PC-9 (cell line): ENCODE data around the gene B3GLCT. TPM values are rescaled to one million over a fixed set of nuclear protein-coding genes. Genes with fewer than 3 reads are reported as not detected.

Source experiments
- BruUV-seq: library from RNA; stranded (reverse); fragments of 400-500 nt; replicated peaks from 2 replicates; lab custom pipeline; 2021; lab: Mats Ljungman, UMichigan
- CTCF ChIA-PET: fragments of 300-600 bp; sonication (Branson Sonifier 250); formaldehyde crosslinking; loops from one replicate; lab custom pipeline; 2022; ENCODE audit warnings: antibody characterized with exemption; lab: Charles Lee
- POLR2A ChIA-PET: fragments of 300-600 bp; sonication (Branson Sonifier 250); formaldehyde crosslinking; loops from one replicate; lab custom pipeline; 2022; ENCODE audit warnings: antibody characterized with exemption; ENCODE audit not compliant: unreplicated experiment; lab: Charles Lee
- DNase-seq, 2 experiments: peaks; one replicate each; pipeline versions ENCODE4 v3.0.0 to v3.0.0-alpha.2; 2015 to 2022; ENCODE audit warnings: mixed read lengths in 1 of 2
- H2AFZ ChIP-seq: fragments of 200-600 bp; sonication (generic); 2 replicates; pipeline ENCODE4 v1.8.1; 2017; ENCODE audit warnings: antibody characterized with exemption
- H3F3A ChIP-seq: fragments of 200-600 bp; sonication (generic); 2 replicates; pipeline ENCODE4 v1.8.1; 2017; ENCODE audit warnings: antibody characterized with exemption, mild to moderate bottlenecking, low read depth; ENCODE audit not compliant: insufficient read depth
- H3K27ac ChIP-seq: fragments of 200-600 bp; sonication (generic); 2 replicates; pipeline ENCODE4 v1.6.1; 2016; ENCODE audit warnings: mixed run types
- H3K27me3 ChIP-seq: fragments of 200-600 bp; sonication (generic); 2 replicates; pipeline ENCODE4 v1.6.1; 2016; ENCODE audit warnings: low read depth, mixed run types; ENCODE audit not compliant: insufficient read depth
- H3K36me3 ChIP-seq: fragments of 200-600 bp; sonication (generic); 2 replicates; pipeline ENCODE4 v1.6.1; 2016; ENCODE audit warnings: low read depth, mixed run types
- H3K4me1 ChIP-seq: fragments of 200-600 bp; sonication (generic); replicated peaks from 2 replicates; pipeline ENCODE4 v1.6.1; 2016; ENCODE audit warnings: mixed run types; ENCODE audit not compliant: insufficient read depth
- H3K4me2 ChIP-seq: fragments of 200-600 bp; sonication (generic); 2 replicates; pipeline ENCODE4 v1.6.1; 2017; ENCODE audit warnings: mixed run types
- H3K4me3 ChIP-seq: fragments of 200-600 bp; sonication (generic); 2 replicates; pipeline ENCODE4 v1.6.1; 2016; ENCODE audit warnings: mixed run types
- H3K79me2 ChIP-seq: fragments of 200-600 bp; sonication (generic); 2 replicates; pipeline ENCODE4 v1.6.1; 2017; ENCODE audit warnings: low read depth, mixed run types
- H3K9me2 ChIP-seq: fragments of 200-600 bp; sonication (generic); 2 replicates; pipeline ENCODE4 v1.8.1; 2017; ENCODE audit warnings: mild to moderate bottlenecking; ENCODE audit not compliant: insufficient read depth
- H3K9me3 ChIP-seq: fragments of 200-600 bp; sonication (generic); 2 replicates; pipeline ENCODE4 v1.8.1; 2016; ENCODE audit warnings: low read depth; ENCODE audit not compliant: insufficient read depth
- H4K20me1 ChIP-seq: fragments of 200-600 bp; sonication (generic); 2 replicates; pipeline ENCODE4 v1.8.1; 2017; ENCODE audit not compliant: insufficient read depth
- CTCF ChIP-seq: fragments of 200-600 bp; sonication (generic); conservative IDR thresholded peaks from 2 replicates; pipeline ENCODE4 v1.6.1; 2017; ENCODE audit warnings: mixed run types, antibody characterized with exemption, mild to moderate bottlenecking, moderate library complexity
- EZH2 ChIP-seq: fragments of 200-600 bp; sonication (generic); IDR thresholded peaks from 2 replicates; pipeline ENCODE4 v1.8.0; 2017; ENCODE audit warnings: antibody characterized with exemption, low read depth
- intact Hi-C: fragments of 100-400 bp; cut with micrococcal nuclease; formaldehyde crosslinking; loops from one replicate; pipeline ENCODE4 v1.10.0; 2022; ENCODE audit not compliant: unreplicated experiment
- total RNA-seq: library from RNA; stranded (reverse); gene quantifications from 2 replicates; pipeline ENCODE4 v1.2.3, GENCODE V29; 2021

The B3GLCT gene
- total RNA-seq, 1 experiment from 2014 or later, result 5.4 TPM

DNA sequence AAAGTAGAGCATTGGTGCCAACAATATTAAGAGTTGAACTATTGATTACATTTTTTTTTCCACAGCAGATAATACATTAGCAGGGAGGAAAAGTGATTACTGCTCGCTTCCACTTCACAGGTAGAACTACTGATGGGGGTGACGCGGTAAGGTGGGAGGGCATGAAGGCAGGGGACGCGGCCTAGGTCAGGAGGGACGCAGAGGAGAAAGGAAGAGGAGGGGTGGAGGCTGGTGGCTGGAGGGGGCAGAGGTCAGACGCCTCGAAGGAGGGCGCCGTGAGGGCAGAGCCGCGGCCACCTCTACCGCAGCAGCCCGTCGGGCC, 287 bp upstream of the B3GLCT start:
- no peak overlapping the region for H3K27ac ChIP-seq
- H3K4me1 ChIP-seq, result peaks cover 20% of the 10 kb centered on the region
- no peaks in the 10 kb centered on the region for H3F3A ChIP-seq
- TF ChIP-seq EZH2 (no peak), CTCF (no peak)
- DNase-seq, result no peak
- no peaks in the 10 kb centered on the region for H3K27me3 ChIP-seq
- H3K79me2 ChIP-seq, result peaks cover 5% of the 10 kb centered on the region; the same call in 1 of the 2 replicates
- no peaks in the 10 kb centered on the region for H3K9me2 ChIP-seq
- no peaks in the 10 kb centered on the region; the same call in 1 of the 2 replicates for H4K20me1 ChIP-seq
- intact Hi-C loops, result loop anchor here (1.0 kb wide), 1 partner anchor 37 kb away; no protein-coding TSS in a partner anchor
- ChIA-PET CTCF (no interaction called here), POLR2A (interaction anchor here (0.6 kb wide), 1 partner anchor 329 kb away, joined by 3 read pairs; no protein-coding TSS in a partner anchor)
- peak overlapping the region; percentile 78; the same call in 1 of the 2 replicates for H2AFZ ChIP-seq
- BruUV-seq, result no TSS peak
- H3K4me2 ChIP-seq, result peak overlapping the region; percentile 77
- H3K9me3 ChIP-seq, result no peaks in the 10 kb centered on the region
- H3K36me3 ChIP-seq, result no peaks in the 10 kb centered on the region
- peak overlapping the region; percentile 80 for H3K4me3 ChIP-seq

DNA sequence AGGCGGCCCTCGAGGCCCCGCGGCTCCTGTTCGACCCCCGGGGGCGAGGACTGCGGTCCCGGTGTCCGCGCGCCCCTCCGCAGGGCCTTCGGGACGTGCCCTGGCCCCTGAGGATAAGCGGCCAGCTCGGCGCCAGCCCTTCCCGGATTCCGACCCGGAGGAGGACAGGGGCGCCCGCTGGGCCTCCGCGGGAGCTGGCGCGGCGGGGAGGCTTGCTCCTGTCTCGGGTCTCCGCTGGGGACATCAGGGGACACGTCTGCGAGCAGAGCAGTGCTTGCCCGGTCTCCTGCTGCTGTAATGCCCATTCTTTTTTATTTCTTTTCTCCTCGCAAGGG, 829 bp downstream of the B3GLCT start:
- peak overlapping the region; percentile 72; the same call in 1 of the 2 replicates for H2AFZ ChIP-seq
- H3K27ac ChIP-seq, result no peak overlapping the region
- ChIA-PET POLR2A (no interaction called here), CTCF (no interaction called here)
- BruUV-seq, result no TSS peak
- intact Hi-C loops, result loop anchor here (5.0 kb wide), 1 partner anchor 153 kb away; no protein-coding TSS in a partner anchor
- no peaks in the 10 kb centered on the region for H3F3A ChIP-seq
- H3K4me3 ChIP-seq, result peak overlapping the region; percentile 80
- no peaks in the 10 kb centered on the region for H3K36me3 ChIP-seq
- peaks cover 5% of the 10 kb centered on the region; the same call in 1 of the 2 replicates for H3K79me2 ChIP-seq
- peaks cover 25% of the 10 kb centered on the region for H3K4me1 ChIP-seq
- no peaks in the 10 kb centered on the region for H3K9me3 ChIP-seq
- no peak for DNase-seq
- H4K20me1 ChIP-seq, result no peaks in the 10 kb centered on the region; the same call in 1 of the 2 replicates
- H3K4me2 ChIP-seq, result peak overlapping the region; percentile 72
- no peaks in the 10 kb centered on the region for H3K9me2 ChIP-seq
- H3K27me3 ChIP-seq, result no peaks in the 10 kb centered on the region
- no peak for TF ChIP-seq EZH2
- no peak for TF ChIP-seq CTCF

DNA sequence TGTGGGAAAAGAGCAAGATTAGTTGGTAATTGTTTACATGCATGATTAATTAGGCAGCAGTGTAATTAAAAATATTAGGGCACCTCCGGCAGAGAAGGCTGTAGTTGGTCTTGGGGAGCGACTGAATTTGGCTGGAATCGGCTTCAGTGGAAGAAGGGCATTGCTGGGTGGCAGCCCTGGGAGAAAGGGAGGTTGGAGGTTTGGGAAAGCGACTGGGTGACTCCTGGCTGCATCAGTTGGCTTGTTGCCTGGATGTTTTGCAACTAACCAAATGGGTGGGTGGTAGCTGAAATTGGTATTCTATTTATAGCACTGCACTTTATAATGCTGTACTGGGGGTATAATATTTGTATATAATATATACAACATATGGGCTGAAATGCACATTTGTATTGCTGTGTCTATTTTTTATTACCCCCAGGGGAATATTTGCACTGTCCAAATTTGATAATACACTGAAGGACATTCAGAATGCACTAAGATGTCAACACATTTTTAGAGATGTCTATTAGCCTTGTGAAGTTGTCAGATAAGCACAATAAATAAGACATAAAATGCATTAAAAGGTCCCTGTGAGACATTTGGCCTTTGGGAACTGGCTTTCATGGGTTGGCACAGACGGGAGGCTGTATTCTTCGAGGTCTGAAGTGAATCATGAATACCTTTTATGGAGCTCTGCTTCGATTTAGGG, 1.7 kb downstream of the B3GLCT start:
- Histone ChIP-seq H3K27ac (no peak overlapping the region), H2AFZ (peak overlapping the region; percentile 72; the same call in 1 of the 2 replicates)
- TF ChIP-seq EZH2, result no peak
- no peak for TF ChIP-seq CTCF

More for the DNA sequence above, 1.7 kb downstream of the B3GLCT start:
- peaks cover 25% of the 10 kb centered on the region for H3K4me1 ChIP-seq
- H4K20me1 ChIP-seq, result no peaks in the 10 kb centered on the region; the same call in 1 of the 2 replicates
- no peaks in the 10 kb centered on the region for H3F3A ChIP-seq
- no peaks in the 10 kb centered on the region for H3K36me3 ChIP-seq
- no peak for DNase-seq
- H3K27me3 ChIP-seq, result no peaks in the 10 kb centered on the region
- ChIA-PET CTCF (no interaction called here), POLR2A (no interaction called here)
- peaks cover 5% of the 10 kb centered on the region; the same call in 1 of the 2 replicates for H3K79me2 ChIP-seq
- peak overlapping the region; percentile 80 for H3K4me3 ChIP-seq
- intact Hi-C loops, result loop anchor here (5.0 kb wide), 1 partner anchor 154 kb away; no protein-coding TSS in a partner anchor
- no peaks in the 10 kb centered on the region for H3K9me2 ChIP-seq
- H3K9me3 ChIP-seq, result no peaks in the 10 kb centered on the region
- peak overlapping the region; percentile 72 for H3K4me2 ChIP-seq
- BruUV-seq, result TSS peak; percentile 56
